Smooth muscle cell (in vitro differentiated cells): ENCODE data around the gene ANGPTL8. TPM values are rescaled to one million over a fixed set of nuclear protein-coding genes. Genes with fewer than 3 reads are reported as not detected.

ENCODE experiments used
- DNase-seq: peaks from one replicate; lab custom pipeline; 2025; ENCODE audit not compliant: unreplicated experiment; lab: John Stamatoyannopoulos, UW
- H2AFZ ChIP-seq: fragments of 200-600 bp; sonication (generic); 2 replicates; pipeline ENCODE4 v1.6.0; 2016; ENCODE audit warnings: antibody characterized with exemption, low read depth, mild to moderate bottlenecking
- H3F3A ChIP-seq: fragments of 200-600 bp; sonication (generic); 2 replicates; pipeline ENCODE4 v1.6.0; 2017; ENCODE audit warnings: antibody characterized with exemption, low read depth
- H3K27ac ChIP-seq: fragments of 200-600 bp; sonication (generic); 2 replicates; pipeline ENCODE4 v1.5.1; 2016; ENCODE audit warnings: low read depth, mild to moderate bottlenecking
- H3K27me3 ChIP-seq: fragments of 200-600 bp; sonication (generic); 2 replicates; pipeline ENCODE4 v1.6.1; 2016; ENCODE audit warnings: low read depth, mild to moderate bottlenecking
- H3K36me3 ChIP-seq: fragments of 200-600 bp; sonication (generic); 2 replicates; pipeline ENCODE4 v1.5.1; 2016; ENCODE audit warnings: low read depth
- H3K4me1 ChIP-seq: fragments of 200-600 bp; sonication (generic); 2 replicates; pipeline ENCODE4 v1.5.1; 2016; ENCODE audit warnings: low read depth
- H3K4me2 ChIP-seq: fragments of 200-600 bp; sonication (generic); 2 replicates; pipeline ENCODE4 v1.6.0; 2016; ENCODE audit warnings: mild to moderate bottlenecking
- H3K4me3 ChIP-seq: fragments of 200-600 bp; sonication (generic); 2 replicates; pipeline ENCODE4 v1.5.1; 2016; ENCODE audit warnings: mild to moderate bottlenecking
- H3K79me2 ChIP-seq: fragments of 200-600 bp; sonication (generic); 2 replicates; pipeline ENCODE4 v1.6.0; 2016; ENCODE audit warnings: low read depth, mild to moderate bottlenecking
- H3K9ac ChIP-seq: fragments of 200-600 bp; sonication (generic); 2 replicates; pipeline ENCODE4 v1.6.0; 2016; ENCODE audit warnings: low read depth
- H3K9me3 ChIP-seq: fragments of 200-600 bp; sonication (generic); replicated peaks from 2 replicates; pipeline ENCODE4 v1.5.1; 2016; ENCODE audit warnings: low read depth
- H4K20me1 ChIP-seq: fragments of 200-600 bp; sonication (generic); 2 replicates; pipeline ENCODE4 v1.6.0; 2016; ENCODE audit warnings: low read depth
- WGBS: methylation state at CpG from one replicate; pipeline ENCODE4 v1.1.7; 2016; ENCODE audit warnings: low lambda C conversion rate; 5-methylcytosine and 5-hydroxymethylcytosine counted together
- polyA plus RNA-seq: library from polyadenylated mRNA; unstranded; fragments of >200 nt; fragmentation: Nextera tagmentation; extraction: Ambion mirVana; gene quantifications from 2 replicates; pipeline ENCODE4 v1.2.1, GENCODE V29; 2016
- total RNA-seq: library from RNA; depleted of rRNA; stranded (reverse); fragments of >200 nt; gene quantifications from 2 replicates; pipeline ENCODE4 v1.2.3, GENCODE V29; 2014
- TF ChIP-seq, protein P1 (sequence below): fragments of 200-600 bp; sonication (generic); IDR thresholded peaks from 2 replicates; pipeline ENCODE4 v1.5.1; 2017; ENCODE audit warnings: borderline replicate concordance, mild to moderate bottlenecking, antibody characterized with exemption; ENCODE audit not compliant: insufficient read depth, poor library complexity, severe bottlenecking

ANGPTL8 gene
- total and polyA plus RNA-seq, 2 experiments from 2014 or later = 0.54 to 0.80 TPM

GRCh38 chr19:11203194-11204075 lies 36.0 kb upstream of the ANGPTL8 start:
- peak; percentile 73 for DNase-seq
- no peak overlapping the region for H3K9ac ChIP-seq
- H4K20me1 ChIP-seq = no peaks in the 10 kb centered on the region
- peak overlapping the region; percentile 65 for H3K4me2 ChIP-seq
- H2AFZ ChIP-seq = no peak overlapping the region
- H3K36me3 ChIP-seq = no peaks in the 10 kb centered on the region
- 38% methylated on average over 14 of the region's 17 CpGs for WGBS
- H3K4me1 ChIP-seq = no peaks in the 10 kb centered on the region
- TF ChIP-seq, protein P1, sequence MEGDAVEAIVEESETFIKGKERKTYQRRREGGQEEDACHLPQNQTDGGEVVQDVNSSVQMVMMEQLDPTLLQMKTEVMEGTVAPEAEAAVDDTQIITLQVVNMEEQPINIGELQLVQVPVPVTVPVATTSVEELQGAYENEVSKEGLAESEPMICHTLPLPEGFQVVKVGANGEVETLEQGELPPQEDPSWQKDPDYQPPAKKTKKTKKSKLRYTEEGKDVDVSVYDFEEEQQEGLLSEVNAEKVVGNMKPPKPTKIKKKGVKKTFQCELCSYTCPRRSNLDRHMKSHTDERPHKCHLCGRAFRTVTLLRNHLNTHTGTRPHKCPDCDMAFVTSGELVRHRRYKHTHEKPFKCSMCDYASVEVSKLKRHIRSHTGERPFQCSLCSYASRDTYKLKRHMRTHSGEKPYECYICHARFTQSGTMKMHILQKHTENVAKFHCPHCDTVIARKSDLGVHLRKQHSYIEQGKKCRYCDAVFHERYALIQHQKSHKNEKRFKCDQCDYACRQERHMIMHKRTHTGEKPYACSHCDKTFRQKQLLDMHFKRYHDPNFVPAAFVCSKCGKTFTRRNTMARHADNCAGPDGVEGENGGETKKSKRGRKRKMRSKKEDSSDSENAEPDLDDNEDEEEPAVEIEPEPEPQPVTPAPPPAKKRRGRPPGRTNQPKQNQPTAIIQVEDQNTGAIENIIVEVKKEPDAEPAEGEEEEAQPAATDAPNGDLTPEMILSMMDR = peak; percentile 94
- H3F3A ChIP-seq = no peaks in the 10 kb centered on the region
- no peaks in the 10 kb centered on the region for H3K79me2 ChIP-seq
- no peaks in the 10 kb centered on the region for H3K27me3 ChIP-seq
- no peak overlapping the region for H3K4me3 ChIP-seq
- H3K27ac ChIP-seq = peak overlapping the region; percentile 31
- H3K9me3 ChIP-seq = no peaks in the 10 kb centered on the region

DNA sequence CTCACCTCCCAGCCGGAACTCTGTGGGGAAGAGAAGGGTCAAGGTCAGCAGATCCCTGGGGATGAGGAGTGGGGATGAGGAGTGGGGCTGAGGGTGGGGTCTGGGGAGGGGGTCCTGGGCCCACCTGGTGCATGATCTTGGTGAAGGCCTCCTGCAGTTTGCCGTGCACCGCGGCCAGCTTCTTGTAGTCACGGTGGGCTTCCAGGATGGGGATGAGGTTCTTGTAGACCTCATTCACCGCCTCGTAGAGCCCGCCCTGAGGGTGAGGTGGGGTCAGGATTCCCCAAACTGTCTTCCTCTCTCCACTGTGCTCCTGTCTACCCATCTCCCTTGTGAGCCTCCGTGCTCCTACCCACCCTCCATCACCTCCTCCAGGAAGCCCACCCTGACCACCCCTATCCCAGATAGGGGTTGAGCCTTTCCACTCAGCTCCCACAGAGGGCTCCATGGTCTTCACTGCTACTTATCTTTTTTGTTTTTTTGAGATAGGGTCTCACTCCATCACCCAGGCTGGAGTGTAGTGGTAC lies 35.3 kb upstream of the ANGPTL8 start:
- no peaks in the 10 kb centered on the region for H3K36me3 ChIP-seq
- H4K20me1 ChIP-seq = no peaks in the 10 kb centered on the region
- H3K4me2 ChIP-seq = no peak overlapping the region
- H3K27me3 ChIP-seq = no peaks in the 10 kb centered on the region
- H3K9ac ChIP-seq = no peak overlapping the region
- no peaks in the 10 kb centered on the region for H3K4me1 ChIP-seq
- H2AFZ ChIP-seq = no peak overlapping the region
- TF ChIP-seq, protein P1 = no peak
- no peaks in the 10 kb centered on the region for H3K9me3 ChIP-seq
- no peaks in the 10 kb centered on the region for H3F3A ChIP-seq
- H3K79me2 ChIP-seq = no peaks in the 10 kb centered on the region
- DNase-seq = no peak
- WGBS = 77% methylated on average over 8 of the region's 9 CpGs
- H3K27ac ChIP-seq = no peak overlapping the region
- no peak overlapping the region for H3K4me3 ChIP-seq

GRCh38 chr19:11204943-11205349 lies 34.5 kb upstream of the ANGPTL8 start:
- H3K4me1 ChIP-seq = no peaks in the 10 kb centered on the region
- no peak overlapping the region for H3K4me3 ChIP-seq
- H2AFZ ChIP-seq = no peak overlapping the region
- no peaks in the 10 kb centered on the region for H3K79me2 ChIP-seq
- no peak for DNase-seq
- H3F3A ChIP-seq = peaks cover 1% of the 10 kb centered on the region
- H3K4me2 ChIP-seq = no peak overlapping the region
- TF ChIP-seq, protein P1 = no peak
- H3K27ac ChIP-seq = no peak overlapping the region
- no peaks in the 10 kb centered on the region for H3K9me3 ChIP-seq
- WGBS = 95% methylated on average over 5 of the region's 5 CpGs
- H4K20me1 ChIP-seq = no peaks in the 10 kb centered on the region
- no peaks in the 10 kb centered on the region for H3K36me3 ChIP-seq
- no peaks in the 10 kb centered on the region for H3K27me3 ChIP-seq
- H3K9ac ChIP-seq = no peak overlapping the region
